Coronary artery (tissue), 2 donors: ENCODE measurements around the gene TECPR1.

Experiments used
- DNase-seq: peaks from one replicate; pipeline ENCODE4 v3.0.0-alpha.2; 2017; ENCODE audit warnings: low spot score
- H3K27ac ChIP-seq, 2 donors: fragments of 200-600 bp; sonication (generic); one replicate each; pipeline ENCODE4 v1.5.1; 2016 to 2019
- H3K4me3 ChIP-seq: fragments of 200-600 bp; sonication (generic); 2 replicates; pipeline ENCODE4 v1.5.1; 2016; ENCODE audit warnings: mild to moderate bottlenecking, moderate library complexity
- TF ChIP-seq, protein P1 (sequence below): fragments of 200-600 bp; sonication (generic); IDR thresholded peaks from one replicate; pipeline ENCODE4 v1.5.1; 2019; ENCODE audit warnings: antibody characterized with exemption

Gene TECPR1

DNA sequence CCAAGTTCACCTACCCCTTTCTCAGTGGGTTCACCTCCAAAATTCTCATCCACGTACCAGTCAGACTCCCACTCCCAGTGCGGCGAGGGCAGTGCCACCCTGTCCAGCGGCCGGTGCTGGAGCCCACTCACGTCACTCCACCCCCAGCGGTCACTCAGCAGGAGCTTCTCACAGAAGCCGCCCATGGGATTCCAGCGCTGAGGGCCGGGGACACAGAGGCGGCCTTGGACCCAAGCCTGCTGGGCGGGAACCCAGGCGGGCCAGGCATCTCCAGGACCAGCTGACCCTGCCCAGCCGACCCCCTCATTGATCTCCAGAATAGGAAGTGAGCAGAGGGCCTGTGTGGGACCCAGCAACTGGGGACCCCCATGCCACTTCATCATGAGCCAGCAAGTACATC, 7.2 kb downstream of the TECPR1 start:
- no peak overlapping the region for H3K4me3 ChIP-seq
- TF ChIP-seq, protein P1, sequence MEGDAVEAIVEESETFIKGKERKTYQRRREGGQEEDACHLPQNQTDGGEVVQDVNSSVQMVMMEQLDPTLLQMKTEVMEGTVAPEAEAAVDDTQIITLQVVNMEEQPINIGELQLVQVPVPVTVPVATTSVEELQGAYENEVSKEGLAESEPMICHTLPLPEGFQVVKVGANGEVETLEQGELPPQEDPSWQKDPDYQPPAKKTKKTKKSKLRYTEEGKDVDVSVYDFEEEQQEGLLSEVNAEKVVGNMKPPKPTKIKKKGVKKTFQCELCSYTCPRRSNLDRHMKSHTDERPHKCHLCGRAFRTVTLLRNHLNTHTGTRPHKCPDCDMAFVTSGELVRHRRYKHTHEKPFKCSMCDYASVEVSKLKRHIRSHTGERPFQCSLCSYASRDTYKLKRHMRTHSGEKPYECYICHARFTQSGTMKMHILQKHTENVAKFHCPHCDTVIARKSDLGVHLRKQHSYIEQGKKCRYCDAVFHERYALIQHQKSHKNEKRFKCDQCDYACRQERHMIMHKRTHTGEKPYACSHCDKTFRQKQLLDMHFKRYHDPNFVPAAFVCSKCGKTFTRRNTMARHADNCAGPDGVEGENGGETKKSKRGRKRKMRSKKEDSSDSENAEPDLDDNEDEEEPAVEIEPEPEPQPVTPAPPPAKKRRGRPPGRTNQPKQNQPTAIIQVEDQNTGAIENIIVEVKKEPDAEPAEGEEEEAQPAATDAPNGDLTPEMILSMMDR, result no peak
- no peak for DNase-seq
- no peak overlapping the region for H3K27ac ChIP-seq

DNA sequence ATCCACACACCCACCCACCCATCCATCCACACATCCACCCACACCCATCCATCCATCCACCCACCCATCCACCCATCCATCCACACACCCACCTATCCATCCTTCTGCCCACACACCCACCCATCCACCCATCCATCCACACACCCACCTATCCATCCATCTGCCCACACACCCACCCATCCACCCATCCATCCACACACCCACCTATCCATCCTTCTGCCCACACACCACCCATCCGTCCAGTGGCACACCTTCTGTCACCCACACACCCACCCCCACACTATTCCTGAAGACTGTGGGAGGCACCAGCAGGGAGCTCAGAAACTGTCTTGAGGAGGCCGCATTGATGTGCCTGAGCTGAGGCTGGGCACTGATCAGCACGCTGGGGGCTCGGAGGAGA, 9.1 kb downstream of the TECPR1 start:
- Histone ChIP-seq H3K4me3 (no peak overlapping the region), H3K27ac (no peak overlapping the region)
- no peak for DNase-seq

DNA sequence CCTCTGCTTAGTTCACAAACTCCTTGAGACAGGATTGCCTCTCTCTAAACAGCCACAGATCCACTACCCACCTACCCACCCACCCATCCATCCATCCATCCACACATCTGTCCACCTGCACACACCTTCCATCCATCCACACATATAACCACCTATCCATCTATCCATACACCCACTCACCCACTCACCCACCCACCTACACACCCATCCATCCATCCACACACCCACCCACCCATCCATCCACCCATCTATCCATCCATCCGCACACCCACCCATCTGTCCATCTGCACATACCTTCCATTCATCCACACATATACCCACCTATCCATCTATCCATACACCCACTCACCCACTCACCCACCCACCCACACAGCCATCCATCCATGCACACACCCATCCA, 9.7 kb downstream of the TECPR1 start:
- TF ChIP-seq, protein P1, result no peak
- H3K27ac ChIP-seq, result no peak overlapping the region
- H3K4me3 ChIP-seq, result no peak overlapping the region
- no peak for DNase-seq

More for the DNA sequence above, 9.1 kb downstream of the TECPR1 start:
- TF ChIP-seq, protein P1, result no peak

DNA sequence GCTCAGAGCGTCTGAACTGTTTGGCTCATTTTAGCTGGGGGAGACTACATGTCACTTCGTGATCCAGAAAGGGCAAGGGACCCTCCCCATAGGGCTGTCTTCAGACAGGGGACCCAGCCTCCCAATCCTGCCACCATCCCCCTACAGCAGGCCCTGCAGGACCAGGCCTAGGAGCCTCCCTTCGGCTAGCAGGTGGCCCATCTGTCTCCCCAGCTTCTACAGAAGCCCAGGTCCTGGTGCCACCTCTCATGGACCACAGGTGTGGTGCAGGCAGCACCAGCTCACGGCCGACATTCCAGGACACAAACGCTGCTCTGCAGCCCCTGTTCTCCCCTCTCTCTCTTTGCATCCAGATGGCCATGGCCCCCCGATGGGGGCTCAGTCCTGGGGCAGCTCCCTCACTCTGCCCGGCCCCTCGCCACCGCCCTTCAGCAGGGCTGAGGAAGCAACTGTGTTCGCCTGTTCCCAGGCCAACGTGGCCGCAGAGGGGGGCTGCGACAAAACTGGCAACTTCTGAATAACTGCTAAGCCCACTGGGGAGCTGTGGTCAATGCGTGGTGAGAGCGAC, 10.3 kb downstream of the TECPR1 start:
- Histone ChIP-seq H3K4me3 (no peak overlapping the region), H3K27ac (no peak overlapping the region)
- TF ChIP-seq, protein P1, result no peak
- peak; percentile 66 for DNase-seq

DNA sequence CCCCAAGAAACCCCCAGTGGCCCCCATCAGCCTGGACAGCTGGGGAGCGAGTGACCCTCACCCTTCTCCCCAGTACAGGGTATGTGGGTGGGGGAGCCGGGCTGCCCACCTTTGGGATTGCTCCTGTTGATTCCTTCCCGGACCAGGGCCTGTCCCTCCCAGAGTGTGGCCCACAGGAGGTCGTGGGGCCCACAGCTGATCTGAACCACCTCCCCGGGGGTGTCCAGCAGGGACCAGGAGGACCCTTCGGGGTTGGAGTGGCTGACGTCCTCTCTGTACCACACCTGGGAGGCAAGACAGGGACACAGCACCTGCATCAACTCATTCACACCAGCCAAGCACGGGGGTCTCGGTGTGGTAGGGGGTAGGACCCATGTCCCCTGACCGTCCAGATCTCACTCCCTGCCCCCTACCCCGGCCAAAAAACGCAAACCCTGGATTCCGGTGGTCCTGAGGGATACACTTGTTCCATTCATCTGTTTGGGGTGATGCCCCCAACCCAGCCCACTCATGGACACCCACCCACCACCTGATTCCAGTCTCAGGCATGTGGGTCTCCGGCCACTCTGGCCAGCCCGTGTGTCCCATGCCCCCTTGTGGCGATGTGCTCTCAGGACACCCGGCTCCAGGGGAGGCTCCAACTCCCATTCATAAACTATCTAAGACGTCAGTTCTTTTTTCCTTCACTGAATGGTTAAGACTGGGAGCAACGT, 10.9 kb downstream of the TECPR1 start:
- TF ChIP-seq, protein P1, result peak; percentile 42
- Histone ChIP-seq H3K4me3 (no peak overlapping the region), H3K27ac (no peak overlapping the region)
- DNase-seq, result peak; percentile 66

DNA sequence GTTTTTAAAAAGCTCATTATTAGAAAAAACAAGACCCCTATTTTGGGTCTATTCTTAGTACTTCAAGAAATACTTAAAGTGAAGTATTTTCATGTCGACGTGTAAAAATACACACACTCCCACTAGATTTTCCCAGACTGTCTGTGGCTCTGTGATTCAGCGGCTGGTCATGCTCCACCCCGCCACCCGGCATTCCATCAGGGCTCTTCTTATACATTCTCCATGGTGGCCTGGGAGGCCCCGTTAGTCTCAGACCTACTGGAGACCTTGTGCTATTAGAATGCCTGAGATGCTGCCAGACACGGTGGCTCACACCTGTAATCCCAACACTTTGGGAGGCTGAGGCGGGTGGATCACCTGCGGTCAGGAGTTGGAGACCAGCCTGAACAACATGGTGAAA, 13.1 kb downstream of the TECPR1 start:
- H3K4me3 ChIP-seq, result no peak overlapping the region
- TF ChIP-seq, protein P1, result no peak
- no peak overlapping the region for H3K27ac ChIP-seq
- DNase-seq, result no peak

DNA sequence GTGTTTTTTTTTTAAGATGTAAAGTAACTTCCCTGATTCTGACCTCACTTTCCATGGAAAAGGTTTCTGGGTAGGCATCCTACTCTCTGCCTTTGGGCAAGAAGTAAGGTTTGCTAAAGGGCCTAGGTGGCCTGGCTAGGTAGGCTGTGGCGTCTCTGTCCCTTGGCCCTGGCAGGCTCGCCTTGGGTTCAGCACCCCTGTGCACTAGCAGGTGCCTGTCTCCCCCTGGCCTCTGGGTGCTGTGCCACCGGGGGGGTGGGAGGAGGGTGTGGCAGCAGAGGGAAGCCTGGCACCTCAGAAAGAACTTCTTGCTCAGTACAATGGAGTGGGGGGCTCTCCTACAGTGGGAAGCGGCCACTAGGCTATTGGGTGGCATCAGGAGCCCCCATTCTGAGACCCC, 14.0 kb downstream of the TECPR1 start:
- peak; percentile 72 for DNase-seq
- Histone ChIP-seq H3K27ac (no peak overlapping the region), H3K4me3 (no peak overlapping the region)
- TF ChIP-seq, protein P1, result no peak
